Activated CD8-positive, alpha-beta memory T cell treated with anti-CD3 and anti-CD28 coated beads for 36 hours (primary cell): Measurements from ENCODE around the gene CHKA. TPM values are rescaled to one million over a fixed set of nuclear protein-coding genes. Genes with fewer than 3 reads are reported as not detected.

Experiments
- total RNA-seq, 2 experiments: library from RNA; stranded (reverse); gene quantifications; one replicate each; pipeline ENCODE4 v1.2.3, GENCODE V29; 2021

The CHKA gene
- total RNA-seq, 2 experiments from 2014 or later: 12.2 to 12.3 TPM

Other genes starting within 250 kb of the CHKA start
- gene UNC93B1, start 117.3 kb downstream of the CHKA start, total RNA-seq: 10 to 100 TPM; 10.5 to 11.5 TPM
- not detected for gene ALDH3B1, start 111.1 kb downstream of the CHKA start, total RNA-seq
- 100 to 1,000 TPM; 126 to 137 TPM for gene NDUFS8, start 90.7 kb downstream of the CHKA start, total RNA-seq
- gene TCIRG1, start 82.4 kb downstream of the CHKA start, total RNA-seq: 100 to 1,000 TPM; 129 to 130 TPM
- 10 to 100 TPM; 14.4 to 14.7 TPM for gene KMT5B, start 91.9 kb upstream of the CHKA start, total RNA-seq
- 10 to 100 TPM; 49.4 to 54.0 TPM for gene C11orf24, start 150.6 kb upstream of the CHKA start, total RNA-seq
- gene LRP5, start 191.2 kb upstream of the CHKA start, total RNA-seq: 10 to 100 TPM; 10.2 to 10.7 TPM